ENCODE results near the gene EFHD2. TPM values are rescaled to one million over a fixed set of nuclear protein-coding genes. Genes with fewer than 3 reads are reported as not detected.

EFHD2 gene
- total RNA-seq, 1 experiment from 2014 or later: 90.8 TPM

GRCh38 chr1:15393475-15394257 lies 16.0 kb upstream of the EFHD2 start:
- BruUV-seq (replicated peaks): no TSS peak
- ATAC-seq (no peak), DNase-seq (ENCODE audit: low read depth, low spot score) (no peak)
- no peaks in the 10 kb centered on the region for H3K9me3 ChIP-seq (ENCODE audit: control insufficient read depth, insufficient read depth, low read depth, low read length)
- in situ Hi-C loops (cut with HindIII; ENCODE audit: low pct_unique_long_range_greater_than_20kb, low sequenced_read_pairs): loop anchor here (5.0 kb wide), 1 partner anchor 71 kb away; no protein-coding TSS in a partner anchor
- TF ChIP-seq TCF7L2 (IDR thresholded peaks at IDR 0.05; ENCODE audit: low read depth, low read length) (no peak), REST (IDR thresholded peaks at IDR 0.05; ENCODE audit: insufficient read depth in 1 of 2, low read depth in 2 of 2, low read length in 1 of 2) (no peak), POLR2AphosphoS5 (IDR thresholded peaks at IDR 0.05; ENCODE audit: low read depth, low read length) (no peak), CTCF (IDR thresholded peaks at IDR 0.05) (no peak), SIN3A (IDR thresholded peaks at IDR 0.05; ENCODE audit: borderline replicate concordance, insufficient read depth, low read depth, low read length) (no peak)
- H3K27ac ChIP-seq (ENCODE audit: low read length): no peak overlapping the region
- no peaks in the 10 kb centered on the region for H3K27me3 ChIP-seq (ENCODE audit: control insufficient read depth, insufficient read depth, low read length)
- ChIA-PET POLR2A (no interaction called here), CTCF (interaction anchor here (0.7 kb wide), 1 partner anchor 70 kb away, joined by 10 read pairs; no protein-coding TSS in a partner anchor)
- intact Hi-C loops (cut with micrococcal nuclease; ENCODE audit: unreplicated experiment): no loop called here
- H3K36me3 ChIP-seq (ENCODE audit: control insufficient read depth, insufficient read depth, low read length): no peaks in the 10 kb centered on the region
- no peaks in the 10 kb centered on the region; the same call in 1 of the 2 replicates for H3K4me1 ChIP-seq (ENCODE audit: control insufficient read depth, insufficient read depth, low read length)
- no peak overlapping the region for H3K4me3 ChIP-seq (ENCODE audit: low read depth in 2 of 2, low read length in 2 of 2)

- BruUV-seq (replicated peaks): no TSS peak
- no peaks in the 10 kb centered on the region for H3K36me3 ChIP-seq (ENCODE audit: control insufficient read depth, insufficient read depth, low read length)
- H3K4me3 ChIP-seq (ENCODE audit: low read depth in 2 of 2, low read length in 2 of 2): no peak overlapping the region
- no peak for TF ChIP-seq TCF7L2 (IDR thresholded peaks at IDR 0.05; ENCODE audit: low read depth, low read length)
- TF ChIP-seq SIN3A (IDR thresholded peaks at IDR 0.05; ENCODE audit: borderline replicate concordance, insufficient read depth, low read depth, low read length): no peak
- TF ChIP-seq CTCF (IDR thresholded peaks at IDR 0.05): no peak
- TF ChIP-seq POLR2AphosphoS5 (IDR thresholded peaks at IDR 0.05; ENCODE audit: low read depth, low read length): no peak
- TF ChIP-seq REST (IDR thresholded peaks at IDR 0.05; ENCODE audit: insufficient read depth in 1 of 2, low read depth in 2 of 2, low read length in 1 of 2): no peak
- H3K9me3 ChIP-seq (ENCODE audit: control insufficient read depth, insufficient read depth, low read depth, low read length): no peaks in the 10 kb centered on the region
- in situ Hi-C loops (cut with HindIII; ENCODE audit: low pct_unique_long_range_greater_than_20kb, low sequenced_read_pairs) (loop anchor here (5.0 kb wide), 1 partner anchor 72 kb away; no protein-coding TSS in a partner anchor), intact Hi-C loops (cut with micrococcal nuclease; ENCODE audit: unreplicated experiment) (no loop called here)
- ChIA-PET POLR2A (no interaction called here), CTCF (no interaction called here)
- no peak for DNase-seq (ENCODE audit: low read depth, low spot score)
- H3K27me3 ChIP-seq (ENCODE audit: control insufficient read depth, insufficient read depth, low read length): no peaks in the 10 kb centered on the region
- ATAC-seq: peak; percentile 48; the same call in 1 of the 2 replicates
- no peaks in the 10 kb centered on the region; the same call in 1 of the 2 replicates for H3K4me1 ChIP-seq (ENCODE audit: control insufficient read depth, insufficient read depth, low read length)
- H3K27ac ChIP-seq (ENCODE audit: low read length): no peak overlapping the region
Observed at GRCh38 chr1:15394258-15394690, 15.4 kb upstream of the EFHD2 start.
